NB4 (cell line): Measurements from ENCODE around the gene AGPS.

Experiments used
- CTCF ChIP-seq: IDR thresholded peaks from one replicate; pipeline ENCODE4 v1.5.1; 2012; ENCODE audit warnings: low read depth, low read length
- MAX ChIP-seq: IDR thresholded peaks from 2 replicates; pipeline ENCODE4 v1.6.1; 2011; ENCODE audit warnings: low read depth, low read length
- POLR2A ChIP-seq: IDR thresholded peaks from 2 replicates; pipeline ENCODE4 v1.6.1; 2011; ENCODE audit warnings: mild to moderate bottlenecking; ENCODE audit not compliant: insufficient read length; ENCODE audit errors: extremely low read depth

GRCh38 chr2:177528351-177528933 lies 135.9 kb downstream of the AGPS start:
- TF ChIP-seq CTCF (no peak), POLR2A (no peak), MAX (no peak)
